GM08714 (cell line): ENCODE measurements around the gene SPON1.

Source experiments
- H3K4me3 ChIP-seq: fragments of 200-500 bp; sonication (Bioruptor generic); 2 replicates; pipeline ENCODE4 v1.5.1; 2014; ENCODE audit warnings: mild to moderate bottlenecking, low read length, inconsistent platforms
- ZNF274 ChIP-seq: IDR thresholded peaks from 2 replicates; pipeline ENCODE4 v1.6.1; 2012; ENCODE audit warnings: mild to moderate bottlenecking, low read depth, low read length

Gene SPON1

DNA sequence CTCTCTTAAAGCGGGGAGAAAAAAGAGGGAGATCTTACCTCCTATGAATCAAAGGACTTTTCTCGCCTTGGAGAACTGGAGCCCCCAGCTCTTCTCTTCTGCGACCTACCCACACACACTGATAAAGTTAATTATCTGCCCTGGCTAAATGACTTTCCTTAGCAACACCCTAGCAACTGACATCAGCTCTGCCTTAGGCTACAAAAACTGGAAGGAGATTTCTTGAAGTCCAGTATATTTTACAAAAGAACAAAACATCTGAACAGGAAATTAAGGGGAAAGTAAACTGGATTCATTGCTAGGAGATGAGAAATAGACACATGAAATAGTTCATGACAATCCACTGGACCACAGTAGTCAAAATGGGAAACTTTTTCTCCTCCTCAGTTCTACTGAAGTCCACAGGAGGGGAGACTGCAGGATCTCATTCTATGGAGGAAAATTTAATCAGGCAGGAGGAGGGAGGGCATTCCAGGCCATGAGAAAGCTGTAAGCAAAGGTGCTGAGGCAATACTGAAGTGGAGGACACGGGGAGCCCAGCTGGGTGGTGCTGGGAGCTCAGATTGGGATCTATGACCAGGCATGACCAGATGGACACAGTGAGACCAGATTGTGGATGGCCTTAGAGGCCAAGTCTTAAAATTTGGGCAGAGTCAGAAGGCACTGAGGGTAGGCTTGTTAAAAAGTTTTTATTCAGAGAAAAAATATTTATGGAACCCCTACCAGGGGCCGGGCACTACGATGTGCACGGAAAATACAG is 3.7 kb upstream of the SPON1 start:
- no peak for TF ChIP-seq ZNF274
- H3K4me3 ChIP-seq: no peak overlapping the region

DNA sequence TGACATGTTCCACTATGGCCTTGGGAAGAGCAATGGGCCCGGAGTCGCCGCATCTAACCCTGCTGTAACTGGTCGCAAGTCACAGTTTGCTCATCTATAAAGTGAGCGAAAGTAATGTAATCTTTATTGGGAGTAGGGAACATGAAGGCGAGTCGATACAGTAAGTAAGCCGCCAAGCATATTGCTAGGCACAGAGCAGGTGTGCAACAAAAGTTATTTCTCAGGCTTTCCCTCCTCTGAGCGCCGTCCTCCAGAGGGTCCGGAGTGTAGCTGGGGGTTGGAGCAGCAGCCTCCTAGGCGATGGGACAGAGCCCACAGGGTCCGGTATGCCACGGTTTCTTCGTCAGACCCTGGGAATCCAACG is 343 bp upstream of the SPON1 start:
- H3K4me3 ChIP-seq: no peak overlapping the region
- TF ChIP-seq ZNF274: no peak

DNA sequence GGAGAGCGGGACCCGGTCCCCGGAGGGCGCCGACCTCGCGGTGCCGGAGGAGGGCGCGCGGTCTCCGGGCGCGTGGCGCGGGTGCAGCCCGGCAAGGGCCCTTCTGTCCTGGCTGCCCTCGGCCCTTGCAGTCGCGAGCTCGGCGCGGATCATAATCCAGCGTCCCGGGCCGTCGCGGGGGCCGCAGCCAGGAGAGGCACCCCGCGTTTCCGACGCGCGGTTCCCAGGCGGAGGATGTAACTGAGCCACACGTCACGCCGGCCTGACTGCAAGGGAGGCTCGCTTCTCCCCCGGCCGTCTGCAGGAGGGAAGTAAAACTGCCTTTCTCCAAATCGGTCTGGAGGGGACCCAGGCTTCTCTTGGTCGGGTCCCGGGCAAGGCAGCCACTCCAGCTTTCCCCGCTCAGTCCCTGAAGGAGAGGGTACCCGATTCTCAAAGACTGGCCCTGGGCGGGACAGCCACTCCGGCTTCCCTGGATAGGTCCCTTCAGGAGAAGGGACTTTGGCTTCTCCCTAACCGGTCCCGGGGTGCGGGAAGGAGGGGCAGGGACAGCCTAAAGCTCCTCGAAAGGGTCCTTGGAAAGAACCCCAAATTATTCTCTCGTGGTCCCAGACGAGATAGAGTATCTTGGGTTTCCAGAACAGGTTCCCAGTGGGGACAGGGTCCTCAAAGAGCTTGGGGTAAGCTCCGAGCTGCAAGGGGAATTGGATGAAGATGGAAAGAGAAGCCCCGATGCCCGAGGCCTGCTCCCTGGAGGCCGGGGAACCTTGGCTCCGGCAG is 836 bp downstream of the SPON1 start:
- no peak overlapping the region for H3K4me3 ChIP-seq
- no peak for TF ChIP-seq ZNF274

DNA sequence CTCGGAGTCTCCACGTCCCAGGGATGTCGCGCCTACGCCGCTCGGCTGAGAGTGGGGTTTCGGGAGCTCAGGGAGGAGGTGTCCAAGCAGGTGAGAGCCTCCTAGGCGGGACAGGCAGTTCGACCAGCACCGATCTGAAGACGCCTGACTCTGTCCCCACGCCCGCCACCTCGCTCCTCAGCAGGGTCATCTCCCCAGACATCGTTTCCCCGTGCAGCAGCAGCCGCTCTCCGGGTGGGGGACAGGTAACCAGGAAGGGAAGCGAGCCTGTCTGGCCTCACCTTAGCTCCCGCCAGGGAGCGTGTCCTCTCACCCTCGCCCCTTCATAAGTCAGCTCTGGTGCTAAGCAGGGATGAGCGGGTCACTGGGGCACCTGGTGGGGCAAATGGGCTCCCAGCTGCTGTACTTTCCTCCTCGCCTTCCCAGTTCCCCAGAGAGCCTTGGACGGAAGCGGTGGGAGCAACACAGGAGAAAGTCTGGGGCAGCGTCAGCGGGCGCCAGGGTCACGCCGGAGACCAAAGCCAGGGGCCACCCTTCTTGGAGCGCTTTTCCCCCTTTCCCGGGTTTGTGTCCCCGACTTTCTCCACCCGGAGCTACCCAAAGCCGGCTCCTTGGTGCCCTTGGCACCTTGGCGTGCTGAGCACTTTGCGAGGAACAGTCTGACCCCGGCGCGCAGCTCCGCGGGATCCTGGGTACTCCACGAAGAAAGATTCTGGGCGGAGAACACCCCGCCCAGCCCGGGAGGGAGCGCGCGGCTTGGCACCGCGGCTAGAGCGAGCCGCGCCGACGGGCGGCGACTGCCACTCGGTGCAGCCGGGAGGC is 1.6 kb downstream of the SPON1 start:
- no peak overlapping the region for H3K4me3 ChIP-seq
- TF ChIP-seq ZNF274: no peak

DNA sequence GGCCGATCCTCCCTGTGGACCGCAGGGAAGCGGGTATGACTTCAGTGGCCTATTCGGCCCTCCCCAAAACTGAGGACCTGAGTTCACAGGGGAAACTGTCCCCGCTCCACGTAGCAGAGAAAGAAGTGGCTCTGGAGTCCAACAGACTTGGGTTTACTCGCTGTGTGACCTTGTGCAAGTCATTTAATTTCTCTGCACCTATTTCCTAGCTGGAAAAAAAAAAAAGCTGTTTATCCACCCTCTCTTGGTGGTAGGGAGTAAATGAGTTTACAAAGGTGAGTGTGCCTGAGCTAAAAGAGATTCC is 2.2 kb downstream of the SPON1 start:
- no peak for TF ChIP-seq ZNF274
- H3K4me3 ChIP-seq: no peak overlapping the region

DNA sequence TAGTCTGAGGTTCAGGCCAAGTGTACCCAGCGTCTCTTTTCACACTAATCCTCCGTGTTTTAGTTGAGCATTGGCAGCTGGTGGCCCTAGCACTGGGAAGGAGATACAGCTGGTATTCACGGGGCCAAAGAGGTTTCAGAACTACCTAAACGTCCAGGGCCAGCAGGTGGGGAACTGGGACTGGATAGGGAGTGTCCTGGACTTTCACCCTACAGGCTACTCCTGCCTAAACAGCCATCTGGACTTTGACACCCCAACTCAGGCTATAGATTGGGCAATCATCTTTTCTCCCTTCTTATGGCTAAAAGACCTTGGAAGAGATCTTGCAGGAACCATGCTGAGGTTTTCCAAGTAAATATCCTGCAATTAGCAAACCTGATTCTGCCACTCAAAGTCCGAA is 2.8 kb downstream of the SPON1 start:
- no peak for TF ChIP-seq ZNF274

DNA sequence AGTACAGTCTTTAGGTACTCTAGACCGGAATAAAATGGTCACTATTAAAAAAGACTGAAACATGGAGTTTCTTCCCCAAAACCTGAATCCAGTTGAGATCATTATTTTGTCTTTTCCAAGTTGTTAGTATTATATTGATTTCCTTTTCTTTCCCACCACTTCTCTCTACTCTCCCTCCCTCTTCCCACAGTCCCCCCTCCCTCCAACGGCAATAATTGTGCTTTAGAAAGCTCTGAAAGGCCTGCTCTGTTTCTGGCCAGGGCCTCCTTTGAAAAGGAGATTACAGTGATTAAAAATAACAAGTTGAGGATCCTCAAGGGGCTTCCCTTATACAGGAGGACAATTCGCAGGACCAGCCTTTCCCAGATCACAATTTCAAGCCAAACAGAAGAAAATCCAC is 3.5 kb downstream of the SPON1 start:
- no peak for TF ChIP-seq ZNF274
- no peak overlapping the region for H3K4me3 ChIP-seq

More for the DNA sequence above, 2.8 kb downstream of the SPON1 start:
- H3K4me3 ChIP-seq: no peak overlapping the region

DNA sequence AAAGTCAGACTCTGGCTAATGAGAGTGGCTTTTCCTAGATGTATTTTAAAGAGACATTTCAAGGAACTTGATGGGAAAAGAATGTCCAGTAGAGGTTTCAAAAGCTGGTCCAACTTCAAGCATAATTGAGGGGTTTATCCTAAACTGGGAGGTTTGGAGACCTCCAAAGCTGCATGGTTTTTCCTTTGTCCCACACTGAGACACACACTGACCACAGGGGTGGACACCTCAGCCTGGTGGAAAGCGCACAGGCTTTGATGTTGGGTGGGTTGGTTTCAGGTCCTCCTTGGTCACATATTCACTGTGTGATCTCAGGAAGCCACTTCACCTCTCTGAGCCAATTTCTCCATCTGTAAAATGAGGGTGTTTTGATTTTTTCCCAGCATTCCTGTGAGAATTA is 4.0 kb downstream of the SPON1 start:
- H3K4me3 ChIP-seq: no peak overlapping the region
- no peak for TF ChIP-seq ZNF274

DNA sequence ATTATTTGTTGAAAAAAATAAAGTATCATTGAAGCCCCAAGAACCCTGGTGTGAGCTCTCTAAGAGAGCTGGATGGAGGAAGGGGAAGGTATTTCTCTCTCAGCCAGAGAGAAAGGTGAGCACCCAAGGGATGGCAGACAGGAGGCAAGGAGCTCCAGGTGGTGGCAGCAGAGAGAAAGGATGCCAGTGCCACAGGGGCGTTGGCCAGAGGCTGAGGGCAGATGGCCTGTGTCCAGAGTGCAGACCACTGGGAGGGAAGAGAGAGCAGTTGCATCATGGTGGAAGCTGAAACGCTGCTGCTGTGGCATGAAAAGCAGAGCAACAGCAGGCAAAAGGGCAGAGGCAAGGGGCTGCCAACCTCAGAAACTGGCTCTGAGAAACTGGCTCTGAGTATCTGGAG is 8.5 kb downstream of the SPON1 start:
- no peak for TF ChIP-seq ZNF274
- H3K4me3 ChIP-seq: no peak overlapping the region

DNA sequence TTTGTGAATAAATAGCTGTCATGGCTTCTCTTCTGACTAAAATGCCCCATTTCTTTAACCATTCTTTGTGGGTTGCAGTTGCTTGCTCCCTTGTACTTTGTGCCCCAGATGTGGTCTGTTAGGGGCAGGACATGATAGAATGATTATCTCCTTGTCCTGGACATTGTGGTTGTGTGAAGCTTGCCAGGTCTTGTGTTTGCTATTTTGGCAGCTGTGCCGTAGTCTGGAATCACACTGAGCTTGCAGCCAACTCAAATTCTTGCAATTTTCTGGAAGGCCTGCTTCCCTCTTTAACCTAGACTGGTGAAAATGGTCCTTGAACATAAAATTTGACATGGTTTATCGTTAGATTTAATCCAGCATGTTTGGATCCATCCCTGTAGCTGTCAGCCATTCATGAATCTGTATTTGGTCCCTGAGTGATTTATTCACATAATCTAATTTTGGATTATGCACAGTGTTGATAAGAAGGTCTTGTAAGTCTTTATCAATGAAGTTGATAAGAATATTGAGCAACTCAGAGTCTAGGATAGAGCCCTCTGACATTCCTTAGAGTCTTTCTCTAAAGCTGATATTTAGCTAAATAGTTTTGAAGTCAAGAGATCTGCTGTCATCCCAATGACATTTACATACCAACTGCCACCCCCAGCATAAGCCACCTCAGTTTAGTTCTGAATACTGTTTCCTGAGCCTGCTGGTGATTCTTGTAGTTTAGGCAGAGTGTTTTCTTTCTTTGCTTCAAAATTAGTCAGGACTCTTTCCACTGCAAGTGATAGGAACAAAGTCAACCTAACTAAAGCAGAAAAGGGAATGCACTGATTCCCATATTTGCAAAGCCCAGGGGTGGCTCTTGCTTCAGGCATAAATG is 9.8 kb downstream of the SPON1 start:
- TF ChIP-seq ZNF274: no peak
- no peak overlapping the region for H3K4me3 ChIP-seq

DNA sequence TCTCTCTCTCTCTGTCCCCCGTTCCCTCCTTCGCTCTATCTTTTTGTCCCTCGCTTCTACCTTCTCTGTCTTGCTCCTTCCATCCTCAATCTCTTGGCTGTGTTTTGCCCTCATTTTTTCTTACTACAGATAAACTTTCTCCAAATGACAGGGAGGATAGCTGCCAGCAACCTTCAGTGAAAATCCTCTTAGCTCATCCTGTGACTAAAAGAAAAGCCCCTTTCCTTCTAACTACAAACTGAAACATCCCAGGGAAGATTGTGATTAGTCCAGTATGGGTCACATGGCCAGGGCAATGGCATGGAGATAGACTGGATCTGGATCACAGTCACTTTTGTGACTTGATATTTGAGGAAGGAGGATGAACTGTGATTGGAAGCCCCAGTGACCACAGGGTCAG is 10.4 kb downstream of the SPON1 start:
- H3K4me3 ChIP-seq: no peak overlapping the region
- TF ChIP-seq ZNF274: no peak

DNA sequence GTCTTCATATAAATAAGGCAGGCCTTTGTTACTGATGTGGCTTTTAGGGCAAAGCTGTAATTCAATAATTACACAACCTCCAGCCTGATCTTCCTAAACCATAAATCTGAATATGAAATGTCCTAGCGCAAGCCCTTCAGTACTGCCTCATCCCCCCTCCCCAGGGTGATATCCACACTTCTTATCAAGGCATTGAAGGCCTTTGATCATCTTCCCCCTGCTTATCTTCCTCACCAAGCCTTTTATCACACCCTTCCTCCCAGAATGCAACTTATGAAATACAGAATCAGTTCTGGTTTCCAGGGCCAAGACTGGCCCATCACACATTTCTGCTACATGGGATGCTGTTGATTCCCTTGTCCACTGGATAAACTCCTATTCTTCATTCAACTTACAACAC is 12.1 kb downstream of the SPON1 start:
- TF ChIP-seq ZNF274: no peak
- H3K4me3 ChIP-seq: no peak overlapping the region

DNA sequence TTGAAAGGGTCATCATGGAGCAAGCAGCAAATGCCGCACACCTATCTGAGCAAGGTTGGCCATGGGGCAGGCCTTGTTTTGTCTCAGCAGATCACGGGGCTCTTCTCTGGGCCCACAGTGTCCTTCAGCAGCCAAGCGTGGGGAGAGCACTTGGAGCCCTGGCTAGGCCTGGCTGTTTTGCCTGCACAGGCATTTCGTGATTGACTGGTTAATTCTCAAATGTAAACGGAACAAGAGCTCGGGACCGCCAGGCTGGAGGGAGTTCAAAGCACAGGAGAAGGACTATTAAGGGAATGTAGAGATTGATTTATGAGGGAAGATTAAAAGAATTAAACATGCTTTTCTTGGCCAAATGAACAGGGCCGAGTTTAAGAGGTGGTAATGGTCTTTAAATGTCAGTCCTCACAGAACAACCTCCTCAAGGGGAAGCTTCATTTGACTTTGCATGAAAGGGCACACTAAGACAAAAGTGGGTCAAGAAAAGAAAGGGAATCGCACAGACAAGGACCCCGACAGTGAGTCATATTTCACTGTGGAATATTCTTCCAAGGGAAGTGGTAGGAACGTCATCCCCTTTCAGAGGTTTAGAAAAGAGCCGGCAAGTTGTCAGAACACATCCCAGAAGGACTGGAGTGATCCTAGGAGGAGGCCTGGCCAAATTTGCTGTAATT is 20.7 kb downstream of the SPON1 start:
- no peak overlapping the region for H3K4me3 ChIP-seq
- no peak for TF ChIP-seq ZNF274
